ENCODE measurements around the gene ADAMTS4.

Gene ADAMTS4

DNA sequence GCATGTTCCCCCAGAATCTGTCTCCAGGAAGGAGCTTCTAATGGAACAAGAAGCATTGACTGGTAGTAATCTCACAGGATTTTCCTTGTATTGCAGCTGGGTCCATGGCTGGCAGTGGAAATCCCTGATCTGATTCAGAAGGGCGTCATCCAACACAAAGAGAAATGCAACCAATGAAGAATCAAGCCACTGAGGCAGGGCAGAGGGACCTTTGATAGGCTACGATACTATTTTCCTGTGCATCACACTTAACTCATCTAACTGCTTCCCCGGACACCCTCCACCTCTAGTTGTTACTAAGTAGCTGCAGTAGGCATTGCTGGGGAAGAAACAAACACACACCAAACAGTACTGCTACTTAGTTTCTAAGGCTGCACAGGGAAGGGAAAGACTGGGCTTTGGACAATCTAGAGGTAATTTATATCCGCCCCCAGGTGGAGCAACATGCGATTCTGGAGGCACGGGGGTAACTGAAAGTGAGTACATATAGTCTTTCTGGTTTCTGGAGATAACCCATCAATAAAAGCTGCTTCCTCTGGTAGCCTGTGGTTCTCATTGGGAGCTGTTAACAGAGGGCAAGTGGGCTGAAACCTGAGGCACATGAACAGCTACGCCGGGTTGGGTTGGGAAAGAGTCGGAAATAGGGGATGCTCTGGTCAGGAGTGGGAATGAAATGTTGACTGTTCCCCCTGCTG, 40.4 kb downstream of the ADAMTS4 start:
- H3K4ac ChIP-seq (ENCODE audit: low read depth in 1 of 2, low read length in 2 of 2), result peak overlapping the region in 1 of 2 experiments; percentile 7
- H3K4me1 ChIP-seq (ENCODE audit: control insufficient read depth, insufficient read depth, low read depth, low read length), result peaks cover 23% of the 10 kb centered on the region
- H3K27me3 ChIP-seq (ENCODE audit: control insufficient read depth in 1 of 2, insufficient read depth in 1 of 2, low read length in 2 of 2), result no peaks in the 10 kb centered on the region
- peak overlapping the region; percentile 45 for H3K27ac ChIP-seq (ENCODE audit: low read length, poor library complexity, severe bottlenecking)
- no peak overlapping the region for H3K23ac ChIP-seq (ENCODE audit: low read length in 2 of 2)
- H2BK5ac ChIP-seq (ENCODE audit: low read depth, low read length, poor library complexity, severe bottlenecking), result no peak overlapping the region
- no peak for DNase-seq
- no peak overlapping the region for H3K4me2 ChIP-seq (ENCODE audit: low read length, poor library complexity, severe bottlenecking)
- H3K18ac ChIP-seq (ENCODE audit: low read depth in 1 of 2, low read length in 2 of 2), result no peak overlapping the region
- H2BK15ac ChIP-seq (ENCODE audit: low read depth, poor library complexity, severe bottlenecking), result no peak overlapping the region
- peaks cover 39% of the 10 kb centered on the region for H3K79me1 ChIP-seq (replicated peaks; ENCODE audit: low read length, poor library complexity, severe bottlenecking)
- peak overlapping the region in 1 of 2 experiments; percentile 92 for H3K4me3 ChIP-seq (ENCODE audit: insufficient read depth in 1 of 2, low read depth in 1 of 2, low read length in 2 of 2)
- WGBS, result 92% methylated on average over 9 of the region's 9 CpGs
- H2BK120ac ChIP-seq (ENCODE audit: low read depth, low read length), result no peak overlapping the region
- peak overlapping the region; percentile 24 for H4K8ac ChIP-seq (ENCODE audit: low read length)
- H2AFZ ChIP-seq (ENCODE audit: low read depth, low read length), result peak overlapping the region; percentile 64
- peaks cover 39 to 46% of the 10 kb centered on the region in 2 experiments for H3K36me3 ChIP-seq (ENCODE audit: control insufficient read depth in 1 of 2, insufficient read depth in 2 of 2, low read depth in 1 of 2, low read length in 2 of 2)
- H3K9me3 ChIP-seq (ENCODE audit: control insufficient read depth, low read length), result no peaks in the 10 kb centered on the region
- no peak overlapping the region for H2AK5ac ChIP-seq (ENCODE audit: low read length, severe bottlenecking)
- peak overlapping the region; percentile 91 for H3K9ac ChIP-seq (ENCODE audit: low read length)
- no peak overlapping the region for H4K91ac ChIP-seq (ENCODE audit: low read length)
- H2BK12ac ChIP-seq (ENCODE audit: low read length in 2 of 2), result no peak overlapping the region
- H3K14ac ChIP-seq (ENCODE audit: low read length in 2 of 2), result no peak overlapping the region

GRCh38 chr1:161157867-161158266, 41.0 kb downstream of the ADAMTS4 start:
- Histone ChIP-seq H3K14ac (ENCODE audit: low read length in 2 of 2) (no peak overlapping the region), H2AK5ac (ENCODE audit: low read length, severe bottlenecking) (no peak overlapping the region), H3K27ac (ENCODE audit: low read length, poor library complexity, severe bottlenecking) (no peak overlapping the region), H3K36me3 (ENCODE audit: control insufficient read depth in 1 of 2, insufficient read depth in 2 of 2, low read depth in 1 of 2, low read length in 2 of 2) (peaks cover 36 to 40% of the 10 kb centered on the region in 2 experiments), H2BK5ac (ENCODE audit: low read depth, low read length, poor library complexity, severe bottlenecking) (no peak overlapping the region), H2AFZ (ENCODE audit: low read depth, low read length) (no peak overlapping the region), H2BK15ac (ENCODE audit: low read depth, poor library complexity, severe bottlenecking) (no peak overlapping the region), H3K4ac (ENCODE audit: low read depth in 1 of 2, low read length in 2 of 2) (no peak overlapping the region), H2BK12ac (ENCODE audit: low read length in 2 of 2) (no peak overlapping the region), H3K4me1 (ENCODE audit: control insufficient read depth, insufficient read depth, low read depth, low read length) (peaks cover 23% of the 10 kb centered on the region), H4K8ac (ENCODE audit: low read length) (no peak overlapping the region), H3K23ac (ENCODE audit: low read length in 2 of 2) (no peak overlapping the region), H4K91ac (ENCODE audit: low read length) (no peak overlapping the region), H3K4me2 (ENCODE audit: low read length, poor library complexity, severe bottlenecking) (no peak overlapping the region), H2BK120ac (ENCODE audit: low read depth, low read length) (no peak overlapping the region), H3K9ac (ENCODE audit: low read length) (peak overlapping the region; percentile 91), H3K27me3 (ENCODE audit: control insufficient read depth in 1 of 2, insufficient read depth in 1 of 2, low read length in 2 of 2) (no peaks in the 10 kb centered on the region), H3K4me3 (ENCODE audit: insufficient read depth in 1 of 2, low read depth in 1 of 2, low read length in 2 of 2) (no peak overlapping the region), H3K79me1 (replicated peaks; ENCODE audit: low read length, poor library complexity, severe bottlenecking) (peaks cover 38% of the 10 kb centered on the region), H3K18ac (ENCODE audit: low read depth in 1 of 2, low read length in 2 of 2) (no peak overlapping the region), H3K9me3 (ENCODE audit: control insufficient read depth, low read length) (no peaks in the 10 kb centered on the region)
- 100% methylated on average over 1 of the region's 1 CpG for WGBS
- no peak for DNase-seq

- peak within 1 kb of the TSS; percentile 87 for H4K91ac ChIP-seq (ENCODE audit: low read length)
- peaks cover 14% of the 10 kb centered on the region for H3K79me1 ChIP-seq (replicated peaks; ENCODE audit: low read length, poor library complexity, severe bottlenecking)
- H2BK15ac ChIP-seq (ENCODE audit: low read depth, poor library complexity, severe bottlenecking), result no peak within 1 kb of the TSS
- H3K27ac ChIP-seq (ENCODE audit: low read length, poor library complexity, severe bottlenecking), result peak within 1 kb of the TSS; percentile 100
- H3K4ac ChIP-seq (ENCODE audit: low read depth in 1 of 2, low read length in 2 of 2), result peak within 1 kb of the TSS; percentile 86 to 96
- WGBS, result under 1% methylated on average over 33 of the region's 33 CpGs
- no peaks in the 10 kb centered on the region for H3K27me3 ChIP-seq (ENCODE audit: control insufficient read depth in 1 of 2, insufficient read depth in 1 of 2, low read length in 2 of 2)
- peak within 1 kb of the TSS in 1 of 2 experiments; percentile 59 for H2BK12ac ChIP-seq (ENCODE audit: low read length in 2 of 2)
- peak within 1 kb of the TSS; percentile 93 for H4K8ac ChIP-seq (ENCODE audit: low read length)
- H3K14ac ChIP-seq (ENCODE audit: low read length in 2 of 2), result peak within 1 kb of the TSS in 1 of 2 experiments; percentile 9
- peak; percentile 95 for DNase-seq
- H3K9me3 ChIP-seq (ENCODE audit: control insufficient read depth, low read length), result no peaks in the 10 kb centered on the region
- peak within 1 kb of the TSS; percentile 71 to 90 for H3K4me3 ChIP-seq (ENCODE audit: insufficient read depth in 1 of 2, low read depth in 1 of 2, low read length in 2 of 2)
- H3K36me3 ChIP-seq (ENCODE audit: control insufficient read depth in 1 of 2, insufficient read depth in 2 of 2, low read depth in 1 of 2, low read length in 2 of 2), result peaks cover 9 to 18% of the 10 kb centered on the region in 2 experiments
- H3K9ac ChIP-seq (ENCODE audit: low read length), result peak within 1 kb of the TSS; percentile 95
- peaks cover 3% of the 10 kb centered on the region for H3K4me1 ChIP-seq (ENCODE audit: control insufficient read depth, insufficient read depth, low read depth, low read length)
- H2BK120ac ChIP-seq (ENCODE audit: low read depth, low read length), result peak within 1 kb of the TSS; percentile 95
- H3K4me2 ChIP-seq (ENCODE audit: low read length, poor library complexity, severe bottlenecking), result peak within 1 kb of the TSS; percentile 95
- H2BK5ac ChIP-seq (ENCODE audit: low read depth, low read length, poor library complexity, severe bottlenecking), result peak within 1 kb of the TSS; percentile 97
- H2AK5ac ChIP-seq (ENCODE audit: low read length, severe bottlenecking), result peak within 1 kb of the TSS; percentile 63
- H3K18ac ChIP-seq (ENCODE audit: low read depth in 1 of 2, low read length in 2 of 2), result peak within 1 kb of the TSS; percentile 92 to 97
- peak within 1 kb of the TSS in 1 of 2 experiments; percentile 60 for H3K23ac ChIP-seq (ENCODE audit: low read length in 2 of 2)
- peak within 1 kb of the TSS; percentile 87 for H2AFZ ChIP-seq (ENCODE audit: low read depth, low read length)
Observed at GRCh38 chr1:161153682-161154337, 45.0 kb downstream of the ADAMTS4 start, which contains the start of gene UFC1. Gene UFC1, plus strand, starts transcription at chr1:161153978. Its CDS starts 20 bp downstream, at chr1:161153998.

DNA sequence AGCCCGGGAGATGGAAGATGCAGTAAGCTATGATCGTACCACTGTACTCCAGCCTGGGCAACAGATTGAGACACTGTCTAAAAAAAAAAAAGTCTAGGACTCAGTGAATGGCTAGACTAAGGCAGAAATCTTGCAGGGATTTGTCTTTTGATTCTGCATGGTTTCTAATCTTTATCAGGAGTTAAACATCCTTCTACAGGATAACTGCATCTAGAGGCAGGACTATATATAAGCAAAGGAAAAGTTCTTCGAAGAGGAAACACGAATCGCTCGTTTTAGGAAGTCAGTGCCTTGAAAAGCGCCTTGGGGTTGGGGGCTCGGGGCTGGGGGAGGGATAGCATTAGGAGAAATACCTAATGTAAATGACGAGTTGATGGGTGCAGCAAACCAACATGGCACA, 45.7 kb downstream of the ADAMTS4 start:
- Histone ChIP-seq H2BK5ac (ENCODE audit: low read depth, low read length, poor library complexity, severe bottlenecking) (no peak overlapping the region), H2BK12ac (ENCODE audit: low read length in 2 of 2) (no peak overlapping the region), H3K4me3 (ENCODE audit: insufficient read depth in 1 of 2, low read depth in 1 of 2, low read length in 2 of 2) (peak overlapping the region in 1 of 2 experiments; percentile 90), H3K4me1 (ENCODE audit: control insufficient read depth, insufficient read depth, low read depth, low read length) (peaks cover 1% of the 10 kb centered on the region), H3K14ac (ENCODE audit: low read length in 2 of 2) (no peak overlapping the region), H3K9ac (ENCODE audit: low read length) (peak overlapping the region; percentile 95), H3K9me3 (ENCODE audit: control insufficient read depth, low read length) (no peaks in the 10 kb centered on the region), H2AFZ (ENCODE audit: low read depth, low read length) (no peak overlapping the region), H3K27ac (ENCODE audit: low read length, poor library complexity, severe bottlenecking) (no peak overlapping the region), H3K27me3 (ENCODE audit: control insufficient read depth in 1 of 2, insufficient read depth in 1 of 2, low read length in 2 of 2) (no peaks in the 10 kb centered on the region), H2BK15ac (ENCODE audit: low read depth, poor library complexity, severe bottlenecking) (no peak overlapping the region), H2AK5ac (ENCODE audit: low read length, severe bottlenecking) (no peak overlapping the region), H3K4me2 (ENCODE audit: low read length, poor library complexity, severe bottlenecking) (peak overlapping the region; percentile 53), H3K79me1 (replicated peaks; ENCODE audit: low read length, poor library complexity, severe bottlenecking) (peaks cover 14% of the 10 kb centered on the region), H3K4ac (ENCODE audit: low read depth in 1 of 2, low read length in 2 of 2) (peak overlapping the region in 1 of 2 experiments; percentile 37), H3K23ac (ENCODE audit: low read length in 2 of 2) (no peak overlapping the region), H3K36me3 (ENCODE audit: control insufficient read depth in 1 of 2, insufficient read depth in 2 of 2, low read depth in 1 of 2, low read length in 2 of 2) (peaks cover 4 to 14% of the 10 kb centered on the region in 2 experiments), H2BK120ac (ENCODE audit: low read depth, low read length) (no peak overlapping the region), H4K8ac (ENCODE audit: low read length) (peak overlapping the region; percentile 93), H3K18ac (ENCODE audit: low read depth in 1 of 2, low read length in 2 of 2) (no peak overlapping the region), H4K91ac (ENCODE audit: low read length) (no peak overlapping the region)
- WGBS, result 43% methylated on average over 8 of the region's 9 CpGs
- DNase-seq, result no peak
